Kidney capillary endothelial cell (primary cell): ENCODE results near the gene AP4M1.
A peak's percentile ranks its signal among the peaks of the same experiment; 100 is the strongest.

ENCODE experiments used
- DNase-seq: peaks from one replicate; pipeline ENCODE4 v3.0.0-alpha.2; 2018; ENCODE audit warnings: low spot score

Gene AP4M1

GRCh38 chr7:100157334-100158228 lies 56.1 kb downstream of the AP4M1 start:
- peak; percentile 44 for DNase-seq
